Measurements from ENCODE around the gene PITPNM3. TPM values are rescaled to one million over a fixed set of nuclear protein-coding genes. Genes with fewer than 3 reads are reported as not detected.

Gene PITPNM3
- total and polyA plus RNA-seq, 2 experiments from 2014 or later, result 1.0 to 1.5 TPM

- ATAC-seq (no peak), DNase-seq (ENCODE audit: low spot score) (no peak)
- H3K4me1 Mint-ChIP-seq, result peaks cover 7% of the 10 kb centered on the region; the same call in 2 of the 3 replicates
- Histone ChIP-seq H3K27ac (ENCODE audit: low read depth) (no peak overlapping the region), H4K20me1 (replicated peaks; ENCODE audit: insufficient read depth) (no peaks in the 10 kb centered on the region; the same call in 1 of the 2 replicates), H3K4me3 (no peak overlapping the region), H3K4me1 (ENCODE audit: insufficient read depth) (no peaks in the 10 kb centered on the region), H3K9me2 (ENCODE audit: insufficient read depth) (no peaks in the 10 kb centered on the region), H3K79me2 (replicated peaks; ENCODE audit: insufficient read depth) (no peaks in the 10 kb centered on the region), H3K4me2 (no peak overlapping the region), H3F3A (replicated peaks; ENCODE audit: low read depth) (no peaks in the 10 kb centered on the region), H3K27me3 (ENCODE audit: insufficient read depth) (no peaks in the 10 kb centered on the region), H3K36me3 (ENCODE audit: insufficient read depth) (peaks cover 46% of the 10 kb centered on the region), H2AFZ (no peak overlapping the region)
- H3K27me3 Mint-ChIP-seq (ENCODE audit: insufficient read depth, low read depth, poor library complexity), result no peaks in the 10 kb centered on the region
- TF ChIP-seq POLR2AphosphoS5 (IDR thresholded peaks at IDR 0.05; ENCODE audit: low read depth), result no peak
- TF ChIP-seq NANOG (IDR thresholded peaks at IDR 0.05; ENCODE audit: borderline replicate concordance), result no peak
- no peak for TF ChIP-seq ZNF114 (CRISPR knock-in tag; IDR thresholded peaks at IDR 0.05)
- TF ChIP-seq EZH2phosphoT487 (IDR thresholded peaks at IDR 0.05; ENCODE audit: unreplicated experiment), result no peak
- TF ChIP-seq JUNB (IDR thresholded peaks at IDR 0.05; ENCODE audit: unreplicated experiment), result no peak
- no peak for TF ChIP-seq EZH2 (IDR thresholded peaks at IDR 0.05; ENCODE audit: low read depth, unreplicated experiment)
- no peak for TF ChIP-seq ZNF462 (CRISPR knock-in tag; IDR thresholded peaks at IDR 0.05)
- TF ChIP-seq REST (IDR thresholded peaks at IDR 0.05; ENCODE audit: unreplicated experiment), result no peak
- TF ChIP-seq STAT1 (IDR thresholded peaks at IDR 0.05; ENCODE audit: unreplicated experiment), result no peak
- TF ChIP-seq ETS1 (IDR thresholded peaks at IDR 0.05), result no peak
- TF ChIP-seq CTCF (conservative IDR thresholded peaks at IDR 0.05; ENCODE audit: low read depth in 2 of 2), result no peak
- no peak for TF ChIP-seq CREB1 (CRISPR knock-in tag; IDR thresholded peaks at IDR 0.05; ENCODE audit: low read depth)
- TF ChIP-seq ZNF331 (CRISPR knock-in tag; IDR thresholded peaks at IDR 0.05; ENCODE audit: low read depth), result no peak
- no peaks in the 10 kb centered on the region; the same call in 2 of the 3 replicates for H3K9me3 Mint-ChIP-seq
- no peak overlapping the region for H3K27ac Mint-ChIP-seq
- H3K4me3 Mint-ChIP-seq, result no peak overlapping the region
- peaks cover 72% of the 10 kb centered on the region for H3K36me3 Mint-ChIP-seq (ENCODE audit: low read depth)
Observed at GRCh38 chr17:6589266-6589946, 33.1 kb upstream of the PITPNM3 start.
